Regular cardiac myocyte (primary cell): ENCODE results near the gene RNGTT. TPM values are rescaled to one million over a fixed set of nuclear protein-coding genes. Genes with fewer than 3 reads are reported as not detected.

Experiments
- total RNA-seq: library from RNA; depleted of rRNA; stranded (reverse); fragments of >200 nt; gene quantifications from 2 replicates; pipeline ENCODE4 v1.2.3, GENCODE V29; 2014

The RNGTT gene
- 28.9 and 30.4 TPM in 2 replicates for total RNA-seq

DNA sequence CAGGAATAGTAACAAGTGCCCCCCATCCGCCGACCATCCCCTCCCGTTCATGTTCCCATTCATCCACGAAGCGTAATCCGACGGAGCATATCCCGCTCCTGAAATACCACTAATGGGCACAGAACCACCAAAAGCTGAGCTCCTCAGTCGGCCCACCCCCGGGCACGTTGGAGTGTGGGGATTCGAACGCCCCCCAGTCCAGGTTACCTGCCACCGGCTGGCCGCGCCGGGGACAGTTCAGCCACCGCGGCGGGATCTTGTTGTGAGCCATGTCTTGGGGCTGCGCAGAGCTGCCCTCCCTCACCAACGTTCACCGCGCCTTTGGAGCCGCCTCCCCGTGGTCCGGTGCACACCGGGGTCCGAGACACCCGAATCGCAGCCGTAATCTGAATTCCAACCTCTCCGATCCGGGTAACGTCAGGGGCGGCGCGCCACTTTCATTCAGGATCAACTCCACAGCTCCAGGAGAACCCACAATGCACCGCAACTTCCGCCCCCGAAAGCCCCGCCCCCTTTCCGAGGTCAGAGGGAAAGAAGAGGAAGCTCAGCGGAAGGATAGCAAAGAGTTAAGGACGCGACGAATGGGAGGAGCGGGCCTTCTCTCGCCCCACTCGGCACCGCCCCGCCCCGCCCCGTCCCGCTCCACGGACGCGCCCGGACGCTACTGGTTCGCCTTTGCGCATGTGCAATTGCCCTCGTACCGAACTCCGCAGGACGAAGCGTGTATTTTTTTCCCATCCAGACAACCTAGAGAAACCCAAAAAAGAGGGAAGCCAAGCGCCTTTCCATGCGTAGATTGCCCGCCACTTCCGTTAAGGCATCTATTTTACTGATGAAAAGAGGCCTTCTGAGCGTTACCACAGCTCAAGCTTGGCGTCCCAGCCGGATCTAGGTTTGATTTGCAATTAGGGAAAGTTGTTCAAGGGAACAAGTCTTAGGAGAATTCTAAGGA lies at the start of gene RNGTT:
TSS of gene RNGTT (minus strand) at position 480 of the 952 bp plus-strand sequence. CDS start at position 271, 209 bp downstream.

Other genes starting within 250 kb of the RNGTT start
- 32.2 and 65.7 TPM in 2 replicates for gene PNRC1, start 117.1 kb upstream of the RNGTT start, total RNA-seq
- under 0.01 and 0.28 TPM in 2 replicates for gene SRSF12, start 154.5 kb upstream of the RNGTT start, total RNA-seq
- gene PM20D2, start 182.4 kb upstream of the RNGTT start, total RNA-seq, result 3.1 and 4.6 TPM in 2 replicates